GM12878 (cell line): ENCODE data around the gene TMCC2. TPM values are rescaled to one million over a fixed set of nuclear protein-coding genes. Genes with fewer than 3 reads are reported as not detected.

Experiments used
- ATAC-seq: fragments of 200-7000 bp; cut with Tn5 transposase; 3 replicates; pipeline ENCODE4 v1.9.1; 2020; ENCODE audit warnings: mild to moderate bottlenecking, moderate library complexity
- BruUV-seq: library from RNA; stranded (reverse); fragments of 400-500 nt; replicated peaks from 2 replicates; lab custom pipeline; 2021; lab: Mats Ljungman, UMichigan
- CTCF ChIA-PET: fragments of 300-600 bp; sonication (Branson Sonifier 250); formaldehyde crosslinking; extraction: SDS; loops from one replicate; lab custom pipeline; 2021; ENCODE audit warnings: inconsistent platforms; lab: Yijun Ruan, JAX
- POLR2A ChIA-PET: fragments of 350-600 bp; formaldehyde crosslinking; extraction: SDS; loops from one replicate; lab custom pipeline; 2021; ENCODE audit warnings: inconsistent platforms; lab: Charles Lee
- RAD21 ChIA-PET: fragments of 300-600 bp; sonication (Branson Sonifier 250); formaldehyde crosslinking; loops from one replicate; lab custom pipeline; 2023; ENCODE audit warnings: antibody characterized with exemption; ENCODE audit not compliant: unreplicated experiment; lab: Charles Lee
- SMC1A ChIA-PET: fragments of 300-600 bp; sonication (Branson Sonifier 250); formaldehyde crosslinking; loops from one replicate; lab custom pipeline; 2023; ENCODE audit not compliant: unreplicated experiment, uncharacterized antibody; lab: Charles Lee
- DNase-seq: peaks from one replicate; pipeline ENCODE4 v3.0.0-alpha.2; 2011; ENCODE audit warnings: low read depth, low spot score
- FAIRE-seq: peaks from 3 replicates; lab custom pipeline; 2011; peaks lifted over from hg19 to GRCh38; lab: Jason Lieb, UNC
- H2AFZ ChIP-seq: 2 replicates; pipeline ENCODE4 v1.6.0; 2011; ENCODE audit warnings: low read depth, low read length, control low read depth; ENCODE audit not compliant: control insufficient read depth
- H3K27ac ChIP-seq: 2 replicates; pipeline ENCODE4 v1.5.1; 2011; ENCODE audit warnings: control low read depth; ENCODE audit not compliant: control insufficient read depth, insufficient read depth
- H3K27me3 ChIP-seq, 2 experiments: replicated peaks in 1 of 2; 2 replicates each; pipeline versions ENCODE4 v1.6.0 to v1.6.1; 2011; ENCODE audit warnings: low read length in 1 of 2; ENCODE audit not compliant: control insufficient read depth in 2 of 2, insufficient read depth in 2 of 2
- H3K36me3 ChIP-seq, 2 experiments: 2 replicates each; pipeline ENCODE4 v1.5.1; 2011; ENCODE audit warnings: low read length in 1 of 2; ENCODE audit not compliant: control insufficient read depth in 2 of 2, insufficient read depth in 2 of 2
- H3K4me1 ChIP-seq: 2 replicates; pipeline ENCODE4 v1.6.1; 2011; ENCODE audit warnings: mild to moderate bottlenecking, low read length, moderate library complexity, mixed read lengths; ENCODE audit not compliant: control insufficient read depth, insufficient read depth
- H3K4me2 ChIP-seq: 2 replicates; pipeline ENCODE4 v1.6.0; 2011; ENCODE audit warnings: control low read depth; ENCODE audit not compliant: control insufficient read depth, insufficient read depth
- H3K4me3 ChIP-seq: fragments of 200-600 bp; sonication (generic); 2 replicates; pipeline ENCODE4 v1.5.1; 2016
- H3K79me2 ChIP-seq: 2 replicates; pipeline ENCODE4 v1.6.0; 2011; ENCODE audit warnings: low read length; ENCODE audit not compliant: control insufficient read depth, insufficient read depth
- H3K9ac ChIP-seq: 2 replicates; pipeline ENCODE4 v1.8.0; 2011; ENCODE audit warnings: low read length, control low read depth, mixed read lengths; ENCODE audit not compliant: control insufficient read depth, insufficient read depth
- H3K9me3 ChIP-seq: replicated peaks from 3 replicates; pipeline ENCODE4 v1.5.1; 2011; ENCODE audit warnings: mild to moderate bottlenecking, low read length; ENCODE audit not compliant: control insufficient read depth, insufficient read depth
- H4K20me1 ChIP-seq: 2 replicates; pipeline ENCODE4 v1.6.0; 2011; ENCODE audit not compliant: control insufficient read depth, insufficient read depth
- ATF2 ChIP-seq: IDR thresholded peaks from 2 replicates; pipeline ENCODE4 v1.6.1; 2012; ENCODE audit warnings: low read length, inconsistent platforms
- CREM ChIP-seq: IDR thresholded peaks from 2 replicates; pipeline ENCODE4 v1.6.1; 2014; ENCODE audit warnings: antibody characterized with exemption, low read depth
- IKZF1 ChIP-seq: fragments of 450-650 bp; conservative IDR thresholded peaks from 2 replicates; pipeline ENCODE4 v1.6.1; 2017; ENCODE audit warnings: antibody characterized with exemption, mild to moderate bottlenecking
- MYB ChIP-seq: fragments of 150-350 bp; IDR thresholded peaks from 2 replicates; pipeline ENCODE4 v1.6.1; 2014; ENCODE audit warnings: mild to moderate bottlenecking, low read depth, low read length, borderline replicate concordance
- NFYA ChIP-seq: IDR thresholded peaks from 2 replicates; pipeline ENCODE4 v1.6.1; 2011; ENCODE audit warnings: low read depth, mild to moderate bottlenecking, low read length, improper control_type of control experiment, borderline replicate concordance
- PKNOX1 ChIP-seq: fragments of 450-650 bp; IDR thresholded peaks from 2 replicates; pipeline ENCODE4 v1.6.1; 2016; ENCODE audit warnings: mild to moderate bottlenecking
- TCF7 ChIP-seq: IDR thresholded peaks from 2 replicates; pipeline ENCODE4 v1.6.1; 2014; ENCODE audit warnings: antibody characterized with exemption, borderline replicate concordance
- ZNF384 ChIP-seq: IDR thresholded peaks from 2 replicates; pipeline ENCODE4 v1.6.1; 2012; ENCODE audit warnings: low read depth, mild to moderate bottlenecking, low read length, improper control_type of control experiment, borderline replicate concordance
- WGBS: methylation state at CpG from one replicate; pipeline ENCODE4 v1.1.6; 2016; ENCODE audit warnings: low lambda C conversion rate; ENCODE audit not compliant: insufficient replicate concordance, insufficient coverage; ENCODE audit errors: missing lambda C conversion rate; 5-methylcytosine and 5-hydroxymethylcytosine counted together
- in situ Hi-C: fragments of 300-500 bp; cut with MboI; formaldehyde crosslinking; loops from 9 replicates; pipeline ENCODE4 v1.14.3; 2018; ENCODE audit warnings: mixed read lengths
- intact Hi-C: fragments of 100-400 bp; cut with micrococcal nuclease; formaldehyde crosslinking; loops from one replicate; pipeline ENCODE4 v1.14.2; 2022; ENCODE audit not compliant: unreplicated experiment
- polyA plus RNA-seq, 11 experiments: library from polyadenylated mRNA; depleted of rRNA in 4 of 11; unstranded in 6 of 11; stranded (reverse) in 5 of 11; fragments of >200 nt; fragmentation: Nextera tagmentation in 4 of 11; fragmentation: Illumina TruSeq in 1 of 11; extraction: Ambion mirVana in 4 of 11; extraction: Trizol in 1 of 11; gene quantifications; 1 replicate in 1 of 11; 2 replicates in 10 of 11; pipeline versions ENCODE4 v1.2.1 to v1.2.3, GENCODE V29; 2011 to 2016; ENCODE audit warnings: inconsistent platforms in 2 of 11, missing spikeins in 2 of 11, low read depth in 1 of 11
- total RNA-seq, 4 experiments: library from RNA; depleted of rRNA in 3 of 4; stranded (reverse); fragments of >200 nt in 3 of 4; fragmentation: Illumina TruSeq in 1 of 4; extraction: Trizol in 1 of 4; gene quantifications; 2 replicates each; pipeline versions ENCODE4 v1.2.1 to v1.2.3, GENCODE V29; 2013 to 2021
- TF ChIP-seq, protein P1 (sequence below): fragments of 450-650 bp; IDR thresholded peaks from 2 replicates; pipeline ENCODE4 v1.6.1; 2018; ENCODE audit warnings: mild to moderate bottlenecking, low read depth, moderate library complexity; ENCODE audit not compliant: partially characterized antibody
- TF ChIP-seq, protein P2 (sequence below): IDR thresholded peaks from 2 replicates; pipeline ENCODE4 v1.6.1; 2011; ENCODE audit warnings: mild to moderate bottlenecking, low read depth, low read length, moderate library complexity; ENCODE audit not compliant: insufficient replicate concordance

Gene TMCC2
- total and polyA plus RNA-seq, 10 of the 15 experiments (the other 5 are each of a cell fraction or from before 2014, with no cell fraction given) = 0.06 to 2.3 (median 0.76) TPM

DNA sequence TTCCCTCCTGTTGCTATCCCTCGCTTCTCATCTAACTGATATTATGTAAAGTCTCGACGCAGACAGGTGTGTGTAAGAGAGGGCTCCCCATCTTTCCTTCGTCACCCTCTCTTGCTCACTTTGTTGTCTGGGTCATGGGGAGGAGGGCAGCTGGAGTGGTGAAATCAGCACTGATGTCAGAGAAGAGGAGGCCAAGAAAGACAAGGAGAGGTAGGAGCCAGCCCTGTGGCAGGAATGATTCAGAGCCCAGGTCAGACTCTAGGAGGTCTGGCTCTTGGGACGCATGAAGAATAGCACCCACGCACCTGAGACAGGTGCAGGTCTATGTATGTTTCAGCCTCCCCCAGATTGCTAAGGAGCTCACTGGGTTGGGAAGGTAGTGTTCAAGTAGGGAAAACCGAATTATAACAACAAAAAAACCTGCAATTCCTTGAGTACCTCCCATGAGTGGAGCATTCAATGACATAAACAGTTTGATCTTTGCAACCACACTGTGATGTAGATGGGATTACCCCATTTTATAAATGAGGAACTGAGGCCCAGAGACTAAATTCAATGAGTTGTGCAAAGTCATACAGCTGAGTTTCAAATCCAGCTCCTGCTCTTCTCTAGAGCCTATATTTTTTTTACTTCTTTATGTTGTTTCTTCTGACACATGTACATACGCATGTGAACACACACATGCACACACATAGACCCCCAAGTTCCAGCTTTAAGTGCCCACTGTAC lies 83.4 kb downstream of the TMCC2 start:
- peak; percentile 29 for ATAC-seq
- peaks cover 28% of the 10 kb centered on the region for H3K4me1 ChIP-seq
- no peak for DNase-seq
- RAD21 ChIA-PET = interaction anchor here (0.9 to 23.9 kb wide), 6 partner anchors 8 to 37 kb away, joined by 4 to 892 read pairs (median 10); partner anchors contain the start of gene NUAK2
- H3K27ac ChIP-seq = no peak overlapping the region
- no peak overlapping the region for H2AFZ ChIP-seq
- H3K9ac ChIP-seq = no peak overlapping the region
- SMC1A ChIA-PET = interaction anchor here (0.8 to 35.1 kb wide), 5 partner anchors 14 to 174 kb away, joined by 3 to 1445 read pairs (median 7); no protein-coding TSS in a partner anchor
- no peak for FAIRE-seq
- POLR2A ChIA-PET = interaction anchor here (0.5 to 6.8 kb wide), 6 partner anchors 9 to 135 kb away, joined by 4 to 151 read pairs (median 6); no protein-coding TSS in a partner anchor
- no peak overlapping the region for H3K4me3 ChIP-seq
- in situ Hi-C loops (no loop called here), intact Hi-C loops (no loop called here)
- no TSS peak for BruUV-seq
- H4K20me1 ChIP-seq = no peaks in the 10 kb centered on the region; the same call in 1 of the 2 replicates
- no peak overlapping the region for H3K4me2 ChIP-seq
- H3K79me2 ChIP-seq = no peaks in the 10 kb centered on the region
- CTCF ChIA-PET = interaction anchor here (1.0 to 59.5 kb wide), 7 partner anchors 11 to 175 kb away, joined by 3 to 2333 read pairs (median 4); partner anchors contain the start of gene NUAK2
- H3K36me3 ChIP-seq = no peaks in the 10 kb centered on the region
- no peaks in the 10 kb centered on the region; the same call in 2 of the 3 replicates for H3K9me3 ChIP-seq
- H3K27me3 ChIP-seq = peaks cover 0 to 2% of the 10 kb centered on the region in 2 experiments; a peak in 1 of 4 replicates
- WGBS = 45% methylated on average over 8 of the region's 8 CpGs
- TF ChIP-seq CREM = peak; percentile 78
- TF ChIP-seq NFYA = no peak
- TF ChIP-seq TCF7 = no peak
- TF ChIP-seq, protein P1, sequence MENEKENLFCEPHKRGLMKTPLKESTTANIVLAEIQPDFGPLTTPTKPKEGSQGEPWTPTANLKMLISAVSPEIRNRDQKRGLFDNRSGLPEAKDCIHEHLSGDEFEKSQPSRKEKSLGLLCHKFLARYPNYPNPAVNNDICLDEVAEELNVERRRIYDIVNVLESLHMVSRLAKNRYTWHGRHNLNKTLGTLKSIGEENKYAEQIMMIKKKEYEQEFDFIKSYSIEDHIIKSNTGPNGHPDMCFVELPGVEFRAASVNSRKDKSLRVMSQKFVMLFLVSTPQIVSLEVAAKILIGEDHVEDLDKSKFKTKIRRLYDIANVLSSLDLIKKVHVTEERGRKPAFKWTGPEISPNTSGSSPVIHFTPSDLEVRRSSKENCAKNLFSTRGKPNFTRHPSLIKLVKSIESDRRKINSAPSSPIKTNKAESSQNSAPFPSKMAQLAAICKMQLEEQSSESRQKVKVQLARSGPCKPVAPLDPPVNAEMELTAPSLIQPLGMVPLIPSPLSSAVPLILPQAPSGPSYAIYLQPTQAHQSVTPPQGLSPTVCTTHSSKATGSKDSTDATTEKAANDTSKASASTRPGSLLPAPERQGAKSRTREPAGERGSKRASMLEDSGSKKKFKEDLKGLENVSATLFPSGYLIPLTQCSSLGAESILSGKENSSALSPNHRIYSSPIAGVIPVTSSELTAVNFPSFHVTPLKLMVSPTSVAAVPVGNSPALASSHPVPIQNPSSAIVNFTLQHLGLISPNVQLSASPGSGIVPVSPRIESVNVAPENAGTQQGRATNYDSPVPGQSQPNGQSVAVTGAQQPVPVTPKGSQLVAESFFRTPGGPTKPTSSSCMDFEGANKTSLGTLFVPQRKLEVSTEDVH = no peak
- no peak for TF ChIP-seq MYB
- TF ChIP-seq ZNF384 = peak; percentile 65; the same call in 1 of the 2 replicates
- TF ChIP-seq ATF2 = 0 out of 2 replicates have a peak, but pooled peaks have one; percentile 50
- TF ChIP-seq, protein P2, sequence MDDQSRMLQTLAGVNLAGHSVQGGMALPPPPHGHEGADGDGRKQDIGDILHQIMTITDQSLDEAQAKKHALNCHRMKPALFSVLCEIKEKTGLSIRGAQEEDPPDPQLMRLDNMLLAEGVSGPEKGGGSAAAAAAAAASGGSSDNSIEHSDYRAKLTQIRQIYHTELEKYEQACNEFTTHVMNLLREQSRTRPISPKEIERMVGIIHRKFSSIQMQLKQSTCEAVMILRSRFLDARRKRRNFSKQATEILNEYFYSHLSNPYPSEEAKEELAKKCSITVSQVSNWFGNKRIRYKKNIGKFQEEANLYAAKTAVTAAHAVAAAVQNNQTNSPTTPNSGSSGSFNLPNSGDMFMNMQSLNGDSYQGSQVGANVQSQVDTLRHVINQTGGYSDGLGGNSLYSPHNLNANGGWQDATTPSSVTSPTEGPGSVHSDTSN = no peak
- peak; percentile 75 for TF ChIP-seq IKZF1
- TF ChIP-seq PKNOX1 = no peak
